HepG2 (cell line): ENCODE results near the gene PRRT2. TPM values are rescaled to one million over a fixed set of nuclear protein-coding genes. Genes with fewer than 3 reads are reported as not detected.

Experiments used
- ATAC-seq: fragments of 200-7000 bp; cut with Tn5 transposase; 3 replicates; pipeline ENCODE4 v1.9.1; 2020; ENCODE audit warnings: mild to moderate bottlenecking, moderate library complexity
- BruUV-seq: library from RNA; stranded (reverse); fragments of 400-500 nt; replicated peaks from 2 replicates; lab custom pipeline; 2021; lab: Mats Ljungman, UMichigan
- CTCF ChIA-PET: fragments of 300-600 bp; formaldehyde crosslinking; extraction: SDS; loops from one replicate; lab custom pipeline; 2021; ENCODE audit warnings: low total read pairs, inconsistent platforms, low intra/inter-chr PET ratio; lab: Yijun Ruan, JAX
- POLR2A ChIA-PET: fragments of 350-600 bp; sonication (Branson Sonifier 250); formaldehyde crosslinking; loops from one replicate; lab custom pipeline; 2020; ENCODE audit warnings: antibody characterized with exemption, inconsistent platforms; lab: Yijun Ruan, JAX
- DNase-seq: peaks from one replicate; pipeline ENCODE4 v3.0.0-alpha.2; 2015; ENCODE audit warnings: low spot score
- FAIRE-seq: peaks from 3 replicates; lab custom pipeline; 2011; peaks lifted over from hg19 to GRCh38; lab: Jason Lieb, UNC
- H2AFZ ChIP-seq: one replicate; pipeline ENCODE4 v1.6.1; 2011; ENCODE audit warnings: low read length, inconsistent platforms
- H3K27ac ChIP-seq: fragments of 300-600 bp; 3 replicates; pipeline ENCODE4 v1.8.0; 2011; ENCODE audit warnings: mixed run types, mild to moderate bottlenecking, mixed read lengths, low read length, inconsistent platforms; ENCODE audit not compliant: insufficient read depth; ENCODE audit errors: extremely low read length
- H3K27me3 ChIP-seq, 2 experiments: fragments of 200-600 bp in 1 of 2; 2 replicates in 1 of 2; 3 replicates in 1 of 2; pipeline versions ENCODE4 v1.6.0 to v1.8.0; 2011; ENCODE audit warnings: low read length in 2 of 2, mild to moderate bottlenecking in 2 of 2, moderate library complexity in 2 of 2, inconsistent platforms in 1 of 2; ENCODE audit not compliant: insufficient read depth in 2 of 2, control insufficient read depth in 1 of 2
- H3K36me3 ChIP-seq, 2 experiments: fragments of 200-600 bp in 1 of 2; replicated peaks in 1 of 2; 2 replicates in 1 of 2; 3 replicates in 1 of 2; pipeline versions ENCODE4 v1.5.1 to v1.8.0; 2011; ENCODE audit warnings: low read length in 2 of 2, inconsistent platforms in 1 of 2; ENCODE audit not compliant: insufficient read depth in 2 of 2, control insufficient read depth in 1 of 2
- H3K4me1 ChIP-seq: 2 replicates; pipeline ENCODE4 v1.5.1; 2012; ENCODE audit warnings: low read length, inconsistent platforms; ENCODE audit not compliant: insufficient read depth
- H3K4me2 ChIP-seq: 2 replicates; pipeline ENCODE4 v1.6.0; 2011; ENCODE audit warnings: low read depth, low read length, inconsistent platforms
- H3K4me3 ChIP-seq, 3 experiments: fragments of 200-600 bp in 1 of 3; sonication (generic), shearing (Covaris generic) in 1 of 3; replicated peaks in 1 of 3; 2 replicates each; pipeline ENCODE4 v1.5.1; 2011 to 2016; ENCODE audit warnings: low read length in 3 of 3, inconsistent platforms in 2 of 3, low read depth in 2 of 3, mild to moderate bottlenecking in 2 of 3, control low read depth in 1 of 3, mixed read lengths in 1 of 3; ENCODE audit not compliant: insufficient read depth in 1 of 3
- H3K79me2 ChIP-seq: one replicate; pipeline ENCODE4 v1.6.1; 2011; ENCODE audit warnings: low read length, inconsistent platforms; ENCODE audit not compliant: insufficient read depth
- H3K9ac ChIP-seq: 2 replicates; pipeline ENCODE4 v1.6.0; 2011; ENCODE audit warnings: mild to moderate bottlenecking, low read depth, low read length, inconsistent platforms; ENCODE audit not compliant: insufficient read depth
- H3K9me3 ChIP-seq: 2 replicates; pipeline ENCODE4 v1.5.1; 2012; ENCODE audit warnings: mild to moderate bottlenecking, low read length
- H4K20me1 ChIP-seq: 2 replicates; pipeline ENCODE4 v1.6.0; 2011; ENCODE audit warnings: inconsistent platforms, mild to moderate bottlenecking, low read length, moderate library complexity; ENCODE audit not compliant: insufficient read depth
- CBX5 ChIP-seq: sonication (generic); formaldehyde crosslinking; IDR thresholded peaks from 2 replicates; pipeline ENCODE4 v1.4.0; 2020; ENCODE audit warnings: missing genetic modification reagents, borderline replicate concordance
- GABPB1 ChIP-seq: IDR thresholded peaks from 2 replicates; pipeline ENCODE4 v1.6.1; 2016; ENCODE audit warnings: mild to moderate bottlenecking, missing genetic modification reagents, moderate library complexity, missing compliant biosample characterization
- KDM3A ChIP-seq: IDR thresholded peaks from 2 replicates; pipeline ENCODE4 v1.6.1; 2018; ENCODE audit warnings: low read depth, missing compliant biosample characterization
- KDM5B ChIP-seq: sonication (generic); formaldehyde crosslinking; IDR thresholded peaks from 2 replicates; pipeline ENCODE4 v1.4.0; 2020; ENCODE audit warnings: missing genetic modification reagents, mild to moderate bottlenecking, borderline replicate concordance
- MAZ ChIP-seq, 2 experiments: sonication (generic) in 1 of 2; formaldehyde crosslinking in 1 of 2; IDR thresholded peaks; 2 replicates each; pipeline versions ENCODE4 v1.5.0 to v1.6.1; 2012 to 2020; ENCODE audit warnings: low read depth in 2 of 2, mild to moderate bottlenecking in 2 of 2, borderline replicate concordance in 1 of 2, improper control_type of control experiment in 1 of 2, low read length in 1 of 2, missing genetic modification reagents in 1 of 2, moderate library complexity in 1 of 2
- NFE2 ChIP-seq: sonication (generic); formaldehyde crosslinking; IDR thresholded peaks from 2 replicates; pipeline ENCODE4 v1.4.0; 2020; ENCODE audit warnings: missing genetic modification reagents
- PAXIP1 ChIP-seq: sonication (generic); formaldehyde crosslinking; conservative IDR thresholded peaks from 2 replicates; pipeline ENCODE4 v1.4.0; 2020; ENCODE audit warnings: mild to moderate bottlenecking, missing genetic modification reagents, moderate library complexity
- THAP9 ChIP-seq: sonication (generic); formaldehyde crosslinking; IDR thresholded peaks from 2 replicates; pipeline ENCODE4; 2020; ENCODE audit warnings: missing genetic modification reagents, mild to moderate bottlenecking, borderline replicate concordance
- ZFY ChIP-seq: sonication (generic); formaldehyde crosslinking; IDR thresholded peaks from 2 replicates; pipeline ENCODE4 v1.4.0; 2020; ENCODE audit warnings: missing genetic modification reagents
- ZNF549 ChIP-seq: sonication (generic); formaldehyde crosslinking; IDR thresholded peaks from 2 replicates; pipeline ENCODE4 v1.5.0; 2020; ENCODE audit warnings: missing genetic modification reagents
- ZNF574 ChIP-seq: sonication (generic); formaldehyde crosslinking; IDR thresholded peaks from 2 replicates; pipeline ENCODE4 v1.4.0; 2020; ENCODE audit warnings: missing genetic modification reagents
- ZNF737 ChIP-seq: sonication (generic); formaldehyde crosslinking; IDR thresholded peaks from 2 replicates; pipeline ENCODE4 v1.5.0; 2020; ENCODE audit warnings: missing genetic modification reagents, mild to moderate bottlenecking, borderline replicate concordance
- WGBS: methylation state at CpG from one replicate; pipeline ENCODE4 v1.1.6; 2017; ENCODE audit warnings: low lambda C conversion rate; 5-methylcytosine and 5-hydroxymethylcytosine counted together
- in situ Hi-C: cut with HindIII; loops from 2 replicates; pipeline ENCODE4 v1.10.0; 2017; ENCODE audit warnings: low pct_unique_long_range_greater_than_20kb; ENCODE audit not compliant: extremely low pct_ligation_motif_present
- intact Hi-C: fragments of 100-400 bp; cut with micrococcal nuclease; formaldehyde crosslinking; loops from one replicate; pipeline ENCODE4 v1.10.0; 2022; ENCODE audit not compliant: unreplicated experiment
- polyA plus RNA-seq, 8 experiments: library from polyadenylated mRNA; depleted of rRNA in 3 of 8; stranded (reverse) in 7 of 8; unstranded in 1 of 8; fragments of >200 nt; fragmentation: Illumina TruSeq in 4 of 8; extraction: Trizol in 4 of 8; gene quantifications; 2 replicates each; pipeline versions ENCODE4 v1.2.1 to v1.2.3, GENCODE V29; 2011 to 2016; ENCODE audit warnings: low read depth in 4 of 8, missing spikeins in 1 of 8, mixed read lengths in 1 of 8; ENCODE audit not compliant: insufficient read depth in 1 of 8
- total RNA-seq, 5 experiments: library from RNA; depleted of rRNA; stranded (reverse); fragments of >200 nt; fragmentation: Illumina TruSeq; extraction: Trizol; gene quantifications; 2 replicates each; pipeline ENCODE4 v1.2.3, GENCODE V29; 2016; ENCODE audit warnings: low read depth in 1 of 5

Gene PRRT2
- total and polyA plus RNA-seq, 2 of the 13 experiments (the other 11 are each of a cell fraction or from before 2014, with no cell fraction given): 0.51 to 1.1 TPM

GRCh38 chr16:29812754-29813643 lies 1.0 kb downstream of the PRRT2 start:
- ATAC-seq (no peak), DNase-seq (no peak), FAIRE-seq (no peak)
- peaks cover 80% of the 10 kb centered on the region for H3K4me1 ChIP-seq
- peaks cover 6 to 26% of the 10 kb centered on the region in 2 experiments for H3K36me3 ChIP-seq
- intact Hi-C loops: no loop called here
- peaks cover 18% of the 10 kb centered on the region; the same call in 1 of the 2 replicates for H4K20me1 ChIP-seq
- peak overlapping the region; percentile 95 for H3K4me2 ChIP-seq
- ChIA-PET CTCF (no interaction called here), POLR2A (interaction anchor here (0.7 to 4.3 kb wide), 9 partner anchors 8 to 252 kb away, joined by 3 to 16 read pairs (median 4); partner anchors contain the start of genes ALDOA, KIF22 and QPRT)
- peaks cover 0 to 12% of the 10 kb centered on the region in 2 experiments; a peak in 2 of 5 replicates for H3K27me3 ChIP-seq
- H3K9ac ChIP-seq: peak overlapping the region; percentile 42
- no peak overlapping the region for H3K27ac ChIP-seq
- H3K9me3 ChIP-seq: no peaks in the 10 kb centered on the region
- H2AFZ ChIP-seq: no peak overlapping the region
- H3K79me2 ChIP-seq: peaks cover 24% of the 10 kb centered on the region
- peak overlapping the region; percentile 52 to 75 (median 64) for H3K4me3 ChIP-seq
- BruUV-seq: no TSS peak
- in situ Hi-C loops: loop anchor here (25.0 kb wide), 1 partner anchor 849 kb away; the partner anchor contains the start of genes FBRS and PRR14
- WGBS: 21% methylated on average over 9 of the region's 9 CpGs
- TF ChIP-seq MAZ (IDR thresholded peaks at IDR 0.05; ENCODE audit: borderline replicate concordance, low read depth, low read length): no peak
- 0 out of 2 replicates have a peak, but pooled peaks have one; percentile 35 for TF ChIP-seq MAZ (CRISPR knock-in tag; IDR thresholded peaks at IDR 0.05; ENCODE audit: low read depth)
- TF ChIP-seq THAP9 (CRISPR knock-in tag): 0 out of 2 replicates have a peak, but pooled peaks have one; percentile 23
- TF ChIP-seq KDM5B (CRISPR knock-in tag): 0 out of 2 replicates have a peak, but pooled peaks have one; percentile 75
- TF ChIP-seq ZFY (CRISPR knock-in tag): peak; percentile 9; the same call in 1 of the 2 replicates
- no peak for TF ChIP-seq ZNF737 (CRISPR knock-in tag)
- no peak; the same call in 1 of the 2 replicates for TF ChIP-seq ZNF574 (CRISPR knock-in tag)
- TF ChIP-seq CBX5: no peak
- no peak for TF ChIP-seq KDM3A (CRISPR knock-in tag)
- TF ChIP-seq PAXIP1 (CRISPR knock-in tag): no peak
- peak; percentile 6; the same call in 1 of the 2 replicates for TF ChIP-seq GABPB1 (CRISPR knock-in tag)
- no peak for TF ChIP-seq ZNF549 (CRISPR knock-in tag)
- TF ChIP-seq NFE2: peak; percentile 21; the same call in 1 of the 2 replicates
